Smooth muscle cell (in vitro differentiated cells): ENCODE measurements around the gene TMEM38B. TPM values are rescaled to one million over a fixed set of nuclear protein-coding genes. Genes with fewer than 3 reads are reported as not detected.

Experiments
- DNase-seq: peaks from one replicate; lab custom pipeline; 2025; ENCODE audit not compliant: unreplicated experiment; lab: John Stamatoyannopoulos, UW
- H2AFZ ChIP-seq: fragments of 200-600 bp; sonication (generic); 2 replicates; pipeline ENCODE4 v1.6.0; 2016; ENCODE audit warnings: antibody characterized with exemption, low read depth, mild to moderate bottlenecking
- H3F3A ChIP-seq: fragments of 200-600 bp; sonication (generic); 2 replicates; pipeline ENCODE4 v1.6.0; 2017; ENCODE audit warnings: antibody characterized with exemption, low read depth
- H3K27ac ChIP-seq: fragments of 200-600 bp; sonication (generic); 2 replicates; pipeline ENCODE4 v1.5.1; 2016; ENCODE audit warnings: low read depth, mild to moderate bottlenecking
- H3K27me3 ChIP-seq: fragments of 200-600 bp; sonication (generic); 2 replicates; pipeline ENCODE4 v1.6.1; 2016; ENCODE audit warnings: low read depth, mild to moderate bottlenecking
- H3K36me3 ChIP-seq: fragments of 200-600 bp; sonication (generic); 2 replicates; pipeline ENCODE4 v1.5.1; 2016; ENCODE audit warnings: low read depth
- H3K4me1 ChIP-seq: fragments of 200-600 bp; sonication (generic); 2 replicates; pipeline ENCODE4 v1.5.1; 2016; ENCODE audit warnings: low read depth
- H3K4me2 ChIP-seq: fragments of 200-600 bp; sonication (generic); 2 replicates; pipeline ENCODE4 v1.6.0; 2016; ENCODE audit warnings: mild to moderate bottlenecking
- H3K4me3 ChIP-seq: fragments of 200-600 bp; sonication (generic); 2 replicates; pipeline ENCODE4 v1.5.1; 2016; ENCODE audit warnings: mild to moderate bottlenecking
- H3K79me2 ChIP-seq: fragments of 200-600 bp; sonication (generic); 2 replicates; pipeline ENCODE4 v1.6.0; 2016; ENCODE audit warnings: low read depth, mild to moderate bottlenecking
- H3K9ac ChIP-seq: fragments of 200-600 bp; sonication (generic); 2 replicates; pipeline ENCODE4 v1.6.0; 2016; ENCODE audit warnings: low read depth
- H3K9me3 ChIP-seq: fragments of 200-600 bp; sonication (generic); replicated peaks from 2 replicates; pipeline ENCODE4 v1.5.1; 2016; ENCODE audit warnings: low read depth
- H4K20me1 ChIP-seq: fragments of 200-600 bp; sonication (generic); 2 replicates; pipeline ENCODE4 v1.6.0; 2016; ENCODE audit warnings: low read depth
- CTCF ChIP-seq: fragments of 200-600 bp; sonication (generic); IDR thresholded peaks from 2 replicates; pipeline ENCODE4 v1.5.1; 2017; ENCODE audit warnings: borderline replicate concordance, mild to moderate bottlenecking, antibody characterized with exemption; ENCODE audit not compliant: insufficient read depth, poor library complexity, severe bottlenecking
- WGBS: methylation state at CpG from one replicate; pipeline ENCODE4 v1.1.7; 2016; ENCODE audit warnings: low lambda C conversion rate; 5-methylcytosine and 5-hydroxymethylcytosine counted together
- polyA plus RNA-seq: library from polyadenylated mRNA; unstranded; fragments of >200 nt; fragmentation: Nextera tagmentation; extraction: Ambion mirVana; gene quantifications from 2 replicates; pipeline ENCODE4 v1.2.1, GENCODE V29; 2016
- total RNA-seq: library from RNA; depleted of rRNA; stranded (reverse); fragments of >200 nt; gene quantifications from 2 replicates; pipeline ENCODE4 v1.2.3, GENCODE V29; 2014

TMEM38B gene
- total and polyA plus RNA-seq, 2 experiments from 2014 or later, result 15.9 to 28.4 TPM

- H3K4me1 ChIP-seq, result no peaks in the 10 kb centered on the region
- no peak overlapping the region for H3K4me2 ChIP-seq
- no peaks in the 10 kb centered on the region for H3K36me3 ChIP-seq
- H3K27ac ChIP-seq, result no peak overlapping the region
- no peak overlapping the region for H3K4me3 ChIP-seq
- no peaks in the 10 kb centered on the region for H3F3A ChIP-seq
- no peak for DNase-seq
- 95% methylated on average over 5 of the region's 5 CpGs for WGBS
- TF ChIP-seq CTCF, result no peak
- H3K27me3 ChIP-seq, result no peaks in the 10 kb centered on the region
- no peaks in the 10 kb centered on the region for H3K9me3 ChIP-seq
- H2AFZ ChIP-seq, result no peak overlapping the region
- H4K20me1 ChIP-seq, result no peaks in the 10 kb centered on the region
- no peaks in the 10 kb centered on the region for H3K79me2 ChIP-seq
- no peak overlapping the region for H3K9ac ChIP-seq
Measured at GRCh38 chr9:105816981-105817380, 122.6 kb downstream of the TMEM38B start.

DNA sequence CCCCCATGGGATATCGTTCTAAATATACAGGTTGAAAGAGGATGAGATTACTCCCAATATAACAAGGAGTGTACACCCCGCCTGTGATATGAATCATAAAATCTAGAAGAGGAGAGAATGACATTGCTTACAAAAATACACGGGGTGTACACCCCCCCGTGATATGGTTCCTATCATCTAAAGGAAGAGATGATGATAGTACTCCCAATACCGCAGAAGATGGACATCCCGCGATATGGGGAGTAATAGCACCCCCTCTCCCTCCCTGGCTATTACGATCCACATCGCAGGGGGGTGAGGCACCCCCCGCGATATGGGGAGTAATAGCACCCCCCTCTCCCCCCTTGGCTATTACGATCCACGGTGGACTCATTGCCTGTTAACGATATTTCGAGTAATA is 124.6 kb downstream of the TMEM38B start:
- H3F3A ChIP-seq, result no peaks in the 10 kb centered on the region
- no peaks in the 10 kb centered on the region for H3K79me2 ChIP-seq
- 96% methylated on average over 15 of the region's 15 CpGs for WGBS
- H3K4me1 ChIP-seq, result no peaks in the 10 kb centered on the region
- H3K36me3 ChIP-seq, result no peaks in the 10 kb centered on the region
- no peaks in the 10 kb centered on the region for H4K20me1 ChIP-seq
- no peak overlapping the region for H3K4me3 ChIP-seq
- H3K9me3 ChIP-seq, result no peaks in the 10 kb centered on the region
- DNase-seq, result no peak
- no peak overlapping the region for H2AFZ ChIP-seq
- no peak overlapping the region for H3K4me2 ChIP-seq
- TF ChIP-seq CTCF, result no peak
- no peak overlapping the region for H3K9ac ChIP-seq
- H3K27me3 ChIP-seq, result no peaks in the 10 kb centered on the region
- no peak overlapping the region for H3K27ac ChIP-seq

DNA sequence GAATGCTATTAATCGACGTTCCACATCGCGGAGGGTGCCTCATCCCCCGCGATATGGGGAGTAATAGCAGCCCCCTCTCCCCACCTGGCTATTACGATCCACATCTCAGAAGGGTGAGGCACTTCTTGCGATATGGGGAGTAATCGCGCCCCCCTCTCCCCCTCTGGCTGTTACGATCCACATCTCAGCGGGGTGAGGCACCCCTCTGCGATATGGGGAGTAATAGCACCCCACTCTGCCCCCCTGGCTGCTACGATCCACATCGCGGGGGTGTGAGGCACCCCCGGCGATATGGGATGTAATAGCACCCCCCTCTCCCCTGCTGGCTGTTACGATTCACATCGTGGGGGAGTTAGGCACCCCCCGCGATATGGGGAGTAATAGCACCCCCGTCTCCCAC is 128.5 kb downstream of the TMEM38B start:
- Histone ChIP-seq H2AFZ (no peak overlapping the region), H3K9ac (no peak overlapping the region), H3K4me2 (no peak overlapping the region), H3K27me3 (no peaks in the 10 kb centered on the region), H3K9me3 (no peaks in the 10 kb centered on the region), H3K79me2 (no peaks in the 10 kb centered on the region), H3K4me3 (no peak overlapping the region), H3K4me1 (no peaks in the 10 kb centered on the region), H3K36me3 (no peaks in the 10 kb centered on the region), H4K20me1 (no peaks in the 10 kb centered on the region), H3F3A (no peaks in the 10 kb centered on the region), H3K27ac (no peak overlapping the region)
- DNase-seq, result no peak
- TF ChIP-seq CTCF, result no peak
- 89% methylated on average over 23 of the region's 23 CpGs for WGBS

Other genes starting within 250 kb of the TMEM38B start
- gene FSD1L, start 246.5 kb upstream of the TMEM38B start, total RNA-seq, result 7.5 TPM in 2 replicates
- gene FSD1L, start 246.5 kb upstream of the TMEM38B start, polyA plus RNA-seq, result 1.0 and 3.2 TPM in 2 replicates
- gene FKTN, start 136.4 kb upstream of the TMEM38B start, total RNA-seq, result 11.7 and 16.4 TPM in 2 replicates
- gene FKTN, start 136.4 kb upstream of the TMEM38B start, polyA plus RNA-seq, result 5.1 and 6.2 TPM in 2 replicates
- gene TAL2, start 32.1 kb upstream of the TMEM38B start, total RNA-seq, result 0.49 TPM in 1 of 2 replicates, not detected in the other
- gene TAL2, start 32.1 kb upstream of the TMEM38B start, polyA plus RNA-seq, result 0.39 and 0.59 TPM in 2 replicates